ENCODE data around the gene EML6. TPM values are rescaled to one million over a fixed set of nuclear protein-coding genes. Genes with fewer than 3 reads are reported as not detected.
A peak's percentile ranks its signal among the peaks of the same experiment; 100 is the strongest.

EML6 gene
- total RNA-seq, 1 donor from 2014 or later: 0.90 TPM

DNA sequence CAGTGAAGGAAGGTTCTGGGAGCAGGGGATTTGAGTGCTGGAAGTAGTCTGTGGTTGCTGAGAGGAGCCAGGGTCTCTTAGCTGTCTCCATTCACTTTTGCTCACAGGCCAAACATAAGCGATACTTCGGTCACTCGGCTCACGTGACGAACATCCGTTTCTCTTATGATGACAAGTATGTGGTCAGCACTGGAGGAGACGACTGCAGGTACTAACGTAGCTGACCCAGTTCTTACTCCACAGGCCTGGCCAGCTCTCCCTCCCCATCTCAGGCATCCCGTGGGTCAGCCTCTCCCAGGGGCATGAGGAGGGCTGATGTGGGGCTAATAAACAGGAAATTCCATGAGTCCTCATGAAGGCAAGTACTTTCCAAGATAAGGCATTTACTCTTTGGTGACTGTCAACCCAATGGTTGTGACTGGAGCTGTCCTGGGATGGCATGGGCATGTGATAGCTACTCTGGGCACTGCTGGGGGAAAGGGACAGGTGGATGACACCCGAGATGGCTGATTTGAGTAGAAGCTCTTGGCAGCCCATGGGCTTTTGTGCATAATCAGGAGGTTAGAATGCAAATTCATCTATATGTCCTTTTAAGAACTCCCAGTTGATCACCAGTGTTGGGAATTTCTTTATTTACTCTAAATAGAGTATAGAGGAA is 245.2 kb downstream of the EML6 start:
- Mint-ChIP-seq H3K9me3 (ENCODE audit: unreplicated experiment) (no peaks in the 10 kb centered on the region), H3K4me1 (ENCODE audit: unreplicated experiment) (peaks cover 44% of the 10 kb centered on the region), H3K27me3 (ENCODE audit: unreplicated experiment) (peaks cover 28% of the 10 kb centered on the region), H3K36me3 (ENCODE audit: low read depth, unreplicated experiment) (peaks cover 41% of the 10 kb centered on the region), H3K4me3 (ENCODE audit: unreplicated experiment) (peak overlapping the region; percentile 62), H3K27ac (ENCODE audit: unreplicated experiment) (peak overlapping the region; percentile 36)
- DNase-seq (ENCODE audit: low spot score): no peak
- TF ChIP-seq, protein P1, sequence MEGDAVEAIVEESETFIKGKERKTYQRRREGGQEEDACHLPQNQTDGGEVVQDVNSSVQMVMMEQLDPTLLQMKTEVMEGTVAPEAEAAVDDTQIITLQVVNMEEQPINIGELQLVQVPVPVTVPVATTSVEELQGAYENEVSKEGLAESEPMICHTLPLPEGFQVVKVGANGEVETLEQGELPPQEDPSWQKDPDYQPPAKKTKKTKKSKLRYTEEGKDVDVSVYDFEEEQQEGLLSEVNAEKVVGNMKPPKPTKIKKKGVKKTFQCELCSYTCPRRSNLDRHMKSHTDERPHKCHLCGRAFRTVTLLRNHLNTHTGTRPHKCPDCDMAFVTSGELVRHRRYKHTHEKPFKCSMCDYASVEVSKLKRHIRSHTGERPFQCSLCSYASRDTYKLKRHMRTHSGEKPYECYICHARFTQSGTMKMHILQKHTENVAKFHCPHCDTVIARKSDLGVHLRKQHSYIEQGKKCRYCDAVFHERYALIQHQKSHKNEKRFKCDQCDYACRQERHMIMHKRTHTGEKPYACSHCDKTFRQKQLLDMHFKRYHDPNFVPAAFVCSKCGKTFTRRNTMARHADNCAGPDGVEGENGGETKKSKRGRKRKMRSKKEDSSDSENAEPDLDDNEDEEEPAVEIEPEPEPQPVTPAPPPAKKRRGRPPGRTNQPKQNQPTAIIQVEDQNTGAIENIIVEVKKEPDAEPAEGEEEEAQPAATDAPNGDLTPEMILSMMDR (IDR thresholded peaks at IDR 0.05; ENCODE audit: unreplicated experiment): no peak

DNA sequence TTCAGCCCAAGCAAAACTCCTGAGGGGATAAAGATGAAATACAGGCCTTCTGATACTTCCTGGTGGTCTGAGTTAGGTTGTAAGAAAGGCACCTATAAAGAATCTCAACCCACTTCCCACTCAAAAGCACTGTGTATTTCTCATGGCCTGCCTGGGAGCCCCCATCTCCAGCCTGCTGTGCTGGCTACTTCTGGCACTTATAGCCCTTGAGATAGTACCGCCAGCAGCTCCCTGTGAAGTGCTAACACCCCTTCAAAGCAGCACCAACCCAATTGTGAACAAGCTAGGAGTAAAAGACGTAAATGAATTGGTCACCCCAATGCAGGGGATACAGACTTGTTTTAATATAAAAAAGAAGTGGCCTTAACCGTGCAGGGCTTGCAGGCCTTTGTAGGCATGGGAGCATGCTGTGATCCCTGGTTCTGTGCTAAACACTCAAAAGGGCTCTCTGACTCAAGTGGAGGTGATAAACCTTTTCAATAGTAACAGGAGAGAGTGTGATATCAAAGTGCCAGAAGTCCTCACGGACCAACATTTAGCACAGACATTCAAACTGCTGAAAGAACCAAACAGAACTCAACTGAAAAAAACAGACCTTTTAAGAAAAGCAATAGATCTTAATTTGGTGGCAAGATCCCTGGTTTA is 246.0 kb downstream of the EML6 start:
- H3K4me1 Mint-ChIP-seq (ENCODE audit: unreplicated experiment): peaks cover 42% of the 10 kb centered on the region
- DNase-seq (ENCODE audit: low spot score): no peak
- H3K27ac Mint-ChIP-seq (ENCODE audit: unreplicated experiment): no peak overlapping the region
- peaks cover 28% of the 10 kb centered on the region for H3K27me3 Mint-ChIP-seq (ENCODE audit: unreplicated experiment)
- H3K4me3 Mint-ChIP-seq (ENCODE audit: unreplicated experiment): no peak overlapping the region
- H3K9me3 Mint-ChIP-seq (ENCODE audit: unreplicated experiment): no peaks in the 10 kb centered on the region
- H3K36me3 Mint-ChIP-seq (ENCODE audit: low read depth, unreplicated experiment): peaks cover 41% of the 10 kb centered on the region
- TF ChIP-seq, protein P1 (IDR thresholded peaks at IDR 0.05; ENCODE audit: unreplicated experiment): no peak

DNA sequence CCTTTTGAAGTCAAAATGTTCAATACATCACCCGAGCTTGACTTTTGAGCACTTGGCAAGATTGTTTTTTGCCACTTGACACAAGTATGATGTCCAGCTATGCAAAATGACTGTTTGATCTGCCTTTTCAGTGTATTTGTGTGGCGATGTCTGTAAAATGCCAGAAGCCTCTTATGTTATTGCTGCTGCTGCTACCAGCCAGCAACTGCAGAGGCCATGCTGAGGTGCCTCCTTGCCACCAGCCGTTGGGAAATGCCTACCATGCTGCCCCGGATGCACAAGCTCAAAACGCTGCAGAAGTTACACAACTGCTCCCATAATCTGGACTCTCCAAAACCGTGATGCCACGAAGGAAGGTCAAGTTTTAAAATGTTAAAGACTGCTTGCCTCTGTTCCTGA is 246.5 kb downstream of the EML6 start:
- peak overlapping the region; percentile 22 for H3K4me3 Mint-ChIP-seq (ENCODE audit: unreplicated experiment)
- H3K9me3 Mint-ChIP-seq (ENCODE audit: unreplicated experiment): no peaks in the 10 kb centered on the region
- peaks cover 41% of the 10 kb centered on the region for H3K36me3 Mint-ChIP-seq (ENCODE audit: low read depth, unreplicated experiment)
- peaks cover 37% of the 10 kb centered on the region for H3K4me1 Mint-ChIP-seq (ENCODE audit: unreplicated experiment)
- H3K27me3 Mint-ChIP-seq (ENCODE audit: unreplicated experiment): peaks cover 30% of the 10 kb centered on the region
- no peak overlapping the region for H3K27ac Mint-ChIP-seq (ENCODE audit: unreplicated experiment)
- TF ChIP-seq, protein P1 (IDR thresholded peaks at IDR 0.05; ENCODE audit: unreplicated experiment): no peak
- no peak for DNase-seq (ENCODE audit: low spot score)

DNA sequence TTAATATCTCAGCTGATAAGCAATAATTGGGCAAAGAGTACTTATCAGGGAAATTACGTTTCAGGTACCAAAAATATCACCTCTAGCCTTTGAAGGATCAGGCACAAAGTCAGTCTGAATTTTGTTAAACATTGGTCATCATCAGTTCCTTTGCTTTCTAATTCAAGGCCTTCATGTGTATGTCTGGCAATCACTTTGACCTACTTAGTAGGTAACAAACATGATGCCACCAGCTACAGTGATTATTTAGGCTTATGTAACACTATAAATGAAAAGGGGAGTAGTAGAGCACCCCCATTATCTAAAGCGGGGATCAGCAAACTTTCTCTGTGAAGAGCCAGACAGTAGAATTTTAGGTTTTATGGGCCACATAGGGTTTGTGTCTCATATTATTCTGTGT is 251.7 kb downstream of the EML6 start:
- H3K27me3 Mint-ChIP-seq (ENCODE audit: unreplicated experiment): peaks cover 3% of the 10 kb centered on the region
- no peaks in the 10 kb centered on the region for H3K9me3 Mint-ChIP-seq (ENCODE audit: unreplicated experiment)
- H3K36me3 Mint-ChIP-seq (ENCODE audit: low read depth, unreplicated experiment): peaks cover 15% of the 10 kb centered on the region
- TF ChIP-seq, protein P1 (IDR thresholded peaks at IDR 0.05; ENCODE audit: unreplicated experiment): no peak
- H3K4me3 Mint-ChIP-seq (ENCODE audit: unreplicated experiment): no peak overlapping the region
- no peak for DNase-seq (ENCODE audit: low spot score)
- H3K27ac Mint-ChIP-seq (ENCODE audit: unreplicated experiment): no peak overlapping the region
- peaks cover 15% of the 10 kb centered on the region for H3K4me1 Mint-ChIP-seq (ENCODE audit: unreplicated experiment)
